ENCODE results near the gene ATAD3B.
"Not testable (repeated sequence)": the region's sequence is repeated elsewhere in the genome, so short reads cannot be mapped to it uniquely, and the experiment has no call there.

The ATAD3B gene, protein sequence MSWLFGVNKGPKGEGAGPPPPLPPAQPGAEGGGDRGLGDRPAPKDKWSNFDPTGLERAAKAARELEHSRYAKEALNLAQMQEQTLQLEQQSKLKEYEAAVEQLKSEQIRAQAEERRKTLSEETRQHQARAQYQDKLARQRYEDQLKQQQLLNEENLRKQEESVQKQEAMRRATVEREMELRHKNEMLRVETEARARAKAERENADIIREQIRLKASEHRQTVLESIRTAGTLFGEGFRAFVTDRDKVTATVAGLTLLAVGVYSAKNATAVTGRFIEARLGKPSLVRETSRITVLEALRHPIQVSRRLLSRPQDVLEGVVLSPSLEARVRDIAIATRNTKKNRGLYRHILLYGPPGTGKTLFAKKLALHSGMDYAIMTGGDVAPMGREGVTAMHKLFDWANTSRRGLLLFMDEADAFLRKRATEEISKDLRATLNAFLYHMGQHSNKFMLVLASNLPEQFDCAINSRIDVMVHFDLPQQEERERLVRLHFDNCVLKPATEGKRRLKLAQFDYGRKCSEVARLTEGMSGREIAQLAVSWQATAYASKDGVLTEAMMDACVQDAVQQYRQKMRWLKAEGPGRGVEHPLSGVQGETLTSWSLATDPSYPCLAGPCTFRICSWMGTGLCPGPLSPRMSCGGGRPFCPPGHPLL

GRCh38 chr1:1471389-1472052 lies at the start of gene ATAD3B:
ATAD3B (plus strand) TSS chr1:1471765; CDS start chr1:1471885, 120 bp downstream.
- DNase-seq (ENCODE audit: low read depth), result peak; percentile 84

GRCh38 chr1:1421907-1422464 lies 49.6 kb upstream of the ATAD3B start:
- DNase-seq (ENCODE audit: low read depth), result no peak

- DNase-seq (ENCODE audit: low read depth), result no peak
Observed at GRCh38 chr1:1422465-1423244, 48.9 kb upstream of the ATAD3B start.

DNA sequence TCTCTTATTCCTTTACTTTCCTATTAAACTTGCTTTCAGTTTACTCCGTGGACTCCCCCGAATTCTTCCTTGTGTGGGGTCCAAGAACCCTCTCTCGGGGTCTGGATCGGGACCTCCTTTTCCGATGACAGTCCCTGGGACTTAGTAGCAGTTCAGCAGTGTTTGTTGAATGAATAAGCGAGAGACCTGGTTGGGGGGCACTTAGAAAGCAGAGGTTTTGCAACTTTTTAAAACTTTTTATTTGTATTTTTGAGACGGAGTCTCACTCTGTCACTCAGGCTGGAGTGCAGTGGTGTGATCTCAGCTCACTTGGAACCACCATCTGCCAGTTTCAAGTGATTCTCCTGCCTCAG lies 48.3 kb upstream of the ATAD3B start:
- no peak for DNase-seq (ENCODE audit: low read depth)

DNA sequence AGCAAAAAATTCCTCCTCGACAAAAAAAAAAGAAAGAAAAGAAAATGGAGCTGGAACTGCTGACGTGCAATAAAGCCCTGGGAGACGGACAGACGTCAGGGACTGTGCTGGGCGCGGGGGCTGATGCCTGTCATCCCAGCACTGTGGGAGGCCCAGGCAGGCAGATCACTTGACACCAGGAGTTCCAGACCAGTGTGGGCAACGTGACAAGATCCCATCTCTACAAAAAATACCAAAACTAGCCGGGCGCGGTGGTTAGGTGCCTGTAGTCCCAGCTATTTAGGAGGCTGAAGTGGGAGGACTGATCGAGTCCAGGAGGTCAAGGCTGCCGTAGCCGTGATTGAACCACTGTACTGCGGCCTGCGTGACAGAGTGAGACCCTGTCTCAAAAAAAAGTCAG lies 46.9 kb upstream of the ATAD3B start:
- no peak for DNase-seq (ENCODE audit: low read depth)

GRCh38 chr1:1425426-1425752 lies 46.2 kb upstream of the ATAD3B start:
- DNase-seq (ENCODE audit: low read depth), result no peak

DNA sequence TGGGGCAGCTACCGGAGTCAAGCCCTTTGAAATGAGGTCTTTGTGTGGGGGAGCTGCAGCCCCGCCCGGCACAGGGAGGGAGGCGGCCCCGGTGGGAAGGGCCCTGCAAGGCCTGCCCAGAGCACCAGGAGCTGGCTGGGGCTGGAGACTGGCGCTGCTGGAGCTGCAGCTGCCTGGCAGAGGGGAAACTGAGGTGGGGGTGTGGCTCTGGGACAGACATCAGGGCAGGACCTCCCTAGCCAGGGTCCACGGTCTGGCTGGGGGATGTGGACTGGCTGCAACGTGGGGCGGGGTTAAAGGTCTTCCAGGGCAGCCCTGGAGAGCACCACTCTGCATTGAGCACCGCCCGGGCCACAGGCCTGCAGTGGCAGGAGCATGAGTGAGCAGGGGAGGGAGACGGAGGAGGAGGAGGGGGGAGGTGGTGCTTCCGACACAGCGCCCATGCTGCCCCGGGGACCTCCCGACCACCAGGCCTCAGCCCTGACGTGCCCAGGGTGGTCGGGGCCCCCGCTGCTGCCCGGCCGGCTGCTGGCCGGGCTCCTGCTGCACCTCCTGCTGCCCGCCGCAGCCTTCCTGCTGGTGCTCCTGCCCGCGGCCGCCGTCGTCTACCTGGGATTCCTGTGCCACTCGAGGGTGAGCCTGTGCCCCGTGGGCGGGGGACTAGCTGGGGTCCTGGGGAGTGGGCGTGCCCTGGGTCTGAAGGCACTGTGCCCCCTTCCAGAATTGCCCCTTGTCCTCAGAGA lies 45.6 kb upstream of the ATAD3B start:
- no peak for DNase-seq (ENCODE audit: low read depth)

DNA sequence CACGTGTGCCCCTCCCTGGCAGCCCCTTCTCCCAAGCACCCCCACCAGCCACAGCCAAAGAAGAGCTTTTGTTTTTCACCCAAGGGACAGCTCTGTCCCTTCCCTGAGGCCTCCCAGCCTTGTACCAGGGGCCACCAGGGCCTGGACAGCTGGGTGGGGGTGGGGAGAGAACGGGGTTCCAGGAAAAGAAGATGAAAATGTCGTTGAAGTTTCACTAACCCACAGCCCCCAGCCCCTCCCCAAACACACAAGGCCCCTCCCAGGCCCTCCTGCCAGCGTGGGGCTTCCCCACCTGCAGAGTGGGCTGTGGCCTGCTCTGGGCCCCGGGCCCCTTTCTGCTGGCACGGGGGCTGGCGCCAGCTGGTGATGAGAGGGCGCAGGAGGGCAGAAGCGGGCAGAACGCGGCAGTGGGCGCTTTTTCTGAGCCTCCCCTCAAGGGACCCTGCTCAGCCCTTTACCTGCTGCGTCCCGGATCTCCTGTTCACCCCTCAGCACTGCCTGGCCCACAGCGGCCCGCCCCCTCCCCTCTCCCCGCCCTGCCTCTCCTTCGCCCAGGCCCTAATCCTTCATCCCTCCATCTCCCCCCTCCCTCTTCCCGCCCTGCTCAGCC lies 45.0 kb upstream of the ATAD3B start:
- no peak for DNase-seq (ENCODE audit: low read depth)

- DNase-seq (ENCODE audit: low read depth), result no peak
Observed at GRCh38 chr1:1427106-1427819, 44.3 kb upstream of the ATAD3B start.

DNA sequence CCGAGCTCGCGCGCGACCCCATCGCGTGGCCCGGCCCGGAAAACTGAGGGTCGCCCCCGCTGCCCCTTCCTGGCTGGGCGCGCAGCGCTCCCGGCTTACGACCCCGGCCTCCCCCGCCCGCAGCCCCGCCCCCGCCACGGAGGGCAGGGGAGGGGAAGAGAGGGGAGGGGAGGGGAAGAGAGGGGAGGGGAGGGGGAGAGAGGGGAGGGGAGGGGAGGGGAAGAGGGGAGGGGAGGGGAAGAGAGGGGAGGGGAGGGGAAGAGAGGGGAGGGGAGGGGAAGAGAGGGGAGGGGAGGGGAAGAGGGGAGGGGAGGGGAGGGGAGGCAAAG lies 43.8 kb upstream of the ATAD3B start:
- DNase-seq (ENCODE audit: low read depth), result no peak

DNA sequence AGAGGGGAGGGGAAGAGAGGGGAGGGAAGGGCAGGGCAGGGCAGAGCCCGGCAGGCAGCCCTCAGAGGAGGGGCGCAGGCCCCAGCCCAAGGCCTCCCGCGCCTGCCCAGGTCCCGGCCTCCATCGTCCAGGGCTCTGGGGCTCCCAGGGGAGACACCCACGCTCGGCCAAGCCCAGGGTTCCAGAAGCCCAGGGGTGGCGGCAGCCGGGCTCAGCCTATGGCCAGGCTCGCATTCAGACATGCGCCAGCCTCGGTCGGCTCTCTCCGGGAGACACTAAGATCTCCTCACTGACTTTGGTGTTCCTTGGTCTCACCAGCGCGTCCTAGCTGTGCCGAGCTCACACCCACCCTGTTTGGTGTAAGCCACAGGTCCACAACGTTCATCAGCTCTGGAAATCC lies 43.4 kb upstream of the ATAD3B start:
- DNase-seq (ENCODE audit: low read depth), result no peak

- DNase-seq (ENCODE audit: low read depth), result not testable (repeated sequence)
Observed at GRCh38 chr1:1428967-1429366, 42.6 kb upstream of the ATAD3B start.

DNA sequence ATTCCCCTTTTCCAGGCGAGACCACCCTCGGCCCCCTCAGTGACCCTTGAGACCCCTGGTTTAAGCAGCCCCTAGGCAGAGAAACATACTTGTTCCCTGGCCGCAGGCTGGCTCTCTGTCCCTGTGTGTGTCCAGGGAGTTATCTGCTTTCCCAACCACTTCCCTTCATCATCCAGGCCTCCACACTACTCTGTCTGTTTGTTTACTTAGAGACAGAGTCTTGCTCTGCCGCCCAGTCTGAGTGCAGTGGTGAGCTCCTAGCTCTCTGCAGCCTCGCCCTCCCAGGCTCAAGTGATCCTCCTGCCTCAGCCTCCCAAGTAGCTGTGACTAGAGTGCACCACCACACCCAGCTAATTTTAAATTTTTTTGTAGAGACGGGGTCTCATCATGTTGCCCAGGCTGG lies 41.9 kb upstream of the ATAD3B start:
- no peak for DNase-seq (ENCODE audit: low read depth)

GRCh38 chr1:1430114-1430982 lies 41.2 kb upstream of the ATAD3B start:
- no peak for DNase-seq (ENCODE audit: low read depth)

GRCh38 chr1:1430992-1431844 lies 40.3 kb upstream of the ATAD3B start:
- DNase-seq (ENCODE audit: low read depth), result no peak

DNA sequence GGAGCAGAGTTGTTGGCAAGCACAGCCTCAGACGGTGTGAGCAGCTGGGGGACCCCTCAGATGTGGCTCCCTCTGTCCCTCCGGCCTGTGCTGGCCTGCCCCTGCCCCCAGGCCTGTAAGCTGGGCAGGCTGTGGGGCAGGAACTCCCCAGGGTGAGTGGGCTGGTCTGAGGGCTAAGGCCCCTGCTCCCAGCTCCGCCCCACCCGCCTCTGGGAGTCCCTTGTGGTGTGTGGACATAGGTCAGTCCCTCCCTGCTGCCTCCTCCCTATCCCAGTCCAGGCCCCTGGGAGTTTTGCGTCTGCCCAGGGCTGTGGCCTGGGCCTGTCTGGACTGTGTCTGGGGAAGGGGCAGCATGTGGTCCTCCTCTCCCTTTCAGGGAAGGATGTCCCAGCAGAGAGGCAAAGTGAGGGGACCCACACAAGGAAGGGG lies 39.7 kb upstream of the ATAD3B start:
- DNase-seq (ENCODE audit: low read depth), result no peak

DNA sequence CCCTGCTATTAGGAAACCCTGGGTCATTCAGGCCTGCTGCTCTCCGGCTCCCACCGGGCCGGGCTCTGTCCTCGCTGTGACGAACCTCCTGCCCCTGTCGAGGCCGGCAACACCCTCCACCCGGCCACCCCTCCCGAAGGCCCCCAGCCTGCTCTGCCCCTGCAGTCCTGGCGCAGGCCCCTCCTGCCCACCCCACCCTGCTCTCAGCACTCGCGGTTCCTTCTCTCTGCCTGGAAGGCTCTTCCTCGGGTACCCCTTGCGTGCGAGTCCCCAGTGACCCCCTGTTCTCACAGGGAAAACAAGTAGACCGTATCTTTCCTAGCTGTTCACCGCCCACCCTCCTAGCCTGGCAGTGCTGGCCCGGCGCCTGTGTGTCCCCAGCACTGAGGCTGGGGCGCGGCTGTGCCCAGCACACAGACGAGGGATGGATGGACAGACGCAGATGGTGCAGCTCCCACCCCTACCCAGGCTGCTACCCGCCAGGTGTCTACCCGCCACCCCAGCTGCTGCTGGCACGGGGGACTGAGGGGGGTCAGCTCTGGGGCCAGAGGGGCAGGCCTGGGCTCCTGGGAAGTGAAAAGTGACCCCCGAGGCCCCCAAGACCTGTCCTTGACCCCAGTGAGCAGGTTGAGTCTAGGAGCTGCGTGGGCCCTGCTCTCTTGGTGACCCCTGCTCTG lies 39.2 kb upstream of the ATAD3B start:
- DNase-seq (ENCODE audit: low read depth), result no peak
